ENCODE data around the gene VPS33B.

GRCh38 chr15:90956274-90957030, 65.9 kb downstream of the VPS33B start:
- TF ChIP-seq CTCF (conservative IDR thresholded peaks at IDR 0.05; ENCODE audit: low read depth, low read length) (peak; percentile 93), EZH2 (IDR thresholded peaks at IDR 0.05; ENCODE audit: borderline replicate concordance, low read depth, low read length, poor library complexity, severe bottlenecking) (no peak)
